ENCODE data around the gene ZNF350.
A peak's percentile ranks its signal among the peaks of the same experiment; 100 is the strongest.

- TF ChIP-seq SMC3 (IDR thresholded peaks at IDR 0.05; ENCODE audit: low read length), result no peak
- no peak for TF ChIP-seq CTCF (CRISPR knock-in tag; IDR thresholded peaks at IDR 0.05)
- peak; percentile 86 for TF ChIP-seq ZMYM4 (CRISPR knock-in tag; IDR thresholded peaks at IDR 0.05)
- TF ChIP-seq SRF (IDR thresholded peaks at IDR 0.05; ENCODE audit: low read depth, low read length), result no peak
- TF ChIP-seq ZNF740 (CRISPR knock-in tag; IDR thresholded peaks at IDR 0.05), result no peak
- TF ChIP-seq HDAC1 (CRISPR knock-in tag; IDR thresholded peaks at IDR 0.05), result peak; percentile 61; the same call in 1 of the 2 replicates
- TF ChIP-seq MXD1 (CRISPR knock-in tag; IDR thresholded peaks at IDR 0.05), result 0 out of 2 replicates have a peak, but pooled peaks have one; percentile 26
- TF ChIP-seq KAT7 (CRISPR knock-in tag; IDR thresholded peaks at IDR 0.05; ENCODE audit: borderline replicate concordance), result no peak
- TF ChIP-seq POLR2A (IDR thresholded peaks at IDR 0.05; ENCODE audit: insufficient read depth in 1 of 2, low read depth in 2 of 2, low read length in 2 of 2), result peak; percentile 37 to 81; a peak in 3 of 4 replicates
- TF ChIP-seq TCF12 (IDR thresholded peaks at IDR 0.05), result no peak
- no peak for TF ChIP-seq TCF12 (CRISPR knock-in tag; IDR thresholded peaks at IDR 0.05)
- TF ChIP-seq ZIK1 (CRISPR knock-in tag; IDR thresholded peaks at IDR 0.05; ENCODE audit: borderline replicate concordance, low read depth), result no peak
- TF ChIP-seq TBX3 (IDR thresholded peaks at IDR 0.05; ENCODE audit: borderline replicate concordance), result no peak
- peak; percentile 87 for TF ChIP-seq ZBTB7B (CRISPR knock-in tag; IDR thresholded peaks at IDR 0.05)
- no peak for TF ChIP-seq SIN3B (IDR thresholded peaks at IDR 0.05; ENCODE audit: low read length)
These were observed 21.3 kb upstream of the ZNF350 start, which contains the start of gene ZNF615 for GRCh38 chr19:52007806-52008557.

All from HepG2 (cell line).